Activated CD8-positive, alpha-beta memory T cell treated with anti-CD3 and anti-CD28 coated beads, Interleukin-2, amount 50 U/mL, for 1 hour (primary cell): ENCODE measurements around the gene SFT2D1.

ENCODE experiments used
- DNase-seq: peaks from one replicate; pipeline ENCODE4 v3.0.0-alpha.2; 2020; ENCODE audit errors: extremely low read depth

Gene SFT2D1

DNA sequence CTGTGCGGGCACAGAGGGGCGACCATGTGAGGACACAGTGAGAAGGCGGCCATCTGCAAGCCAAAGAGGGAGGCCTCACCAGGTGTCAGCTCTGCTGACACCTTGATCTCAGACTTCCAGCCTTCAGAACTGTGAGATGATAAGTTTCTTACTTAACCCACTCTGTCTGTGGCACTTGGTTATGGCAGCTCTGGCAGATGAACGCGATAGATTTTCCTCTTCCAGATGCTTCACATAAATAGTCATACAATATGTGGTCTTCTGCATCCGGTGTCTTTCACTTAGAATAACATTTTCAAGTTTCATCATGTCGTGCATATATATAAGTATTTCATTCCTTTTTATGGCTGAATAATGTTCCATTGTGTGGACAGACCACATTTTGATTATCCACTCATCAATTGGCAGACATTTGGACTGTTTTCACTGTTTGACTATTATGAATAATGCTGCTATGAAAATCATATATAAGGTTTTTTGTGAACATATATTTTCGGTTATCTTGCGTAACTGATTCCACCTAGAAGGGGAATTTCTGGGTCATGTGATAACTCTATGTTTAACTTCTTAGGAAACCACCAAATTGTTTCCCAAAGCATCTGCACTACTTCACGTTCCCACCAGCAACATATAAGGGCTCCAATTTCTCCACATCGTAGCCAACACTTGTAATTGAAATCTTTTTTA, 64.3 kb downstream of the SFT2D1 start:
- DNase-seq = no peak

- no peak for DNase-seq
Observed at GRCh38 chr6:166277018-166277417, 65.3 kb downstream of the SFT2D1 start.

- DNase-seq = peak; percentile 24
Observed at GRCh38 chr6:166275714-166276166, 66.6 kb downstream of the SFT2D1 start.

GRCh38 chr6:166274739-166275370, 67.5 kb downstream of the SFT2D1 start:
- DNase-seq = no peak

GRCh38 chr6:166274163-166274562, 68.2 kb downstream of the SFT2D1 start:
- DNase-seq = no peak

DNA sequence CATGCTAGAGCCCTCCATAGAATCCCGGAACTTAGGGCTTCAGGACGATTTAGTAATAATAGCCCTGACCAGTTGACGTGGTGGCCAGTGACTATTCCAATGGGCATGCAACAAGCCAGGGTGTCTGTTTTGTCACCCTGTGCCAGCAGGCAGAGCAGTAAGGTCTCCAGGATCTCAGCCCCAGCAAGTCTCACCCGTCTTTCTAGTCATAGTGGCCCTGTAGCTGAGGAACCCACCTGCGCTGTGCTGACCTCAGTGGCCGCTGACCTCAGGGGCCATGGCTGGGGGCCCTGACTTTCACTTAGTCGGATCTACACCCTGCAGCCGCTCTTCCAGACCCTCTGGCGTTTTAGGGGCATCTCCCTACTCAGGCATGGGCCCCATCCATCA, 71.0 kb downstream of the SFT2D1 start:
- DNase-seq = no peak

DNA sequence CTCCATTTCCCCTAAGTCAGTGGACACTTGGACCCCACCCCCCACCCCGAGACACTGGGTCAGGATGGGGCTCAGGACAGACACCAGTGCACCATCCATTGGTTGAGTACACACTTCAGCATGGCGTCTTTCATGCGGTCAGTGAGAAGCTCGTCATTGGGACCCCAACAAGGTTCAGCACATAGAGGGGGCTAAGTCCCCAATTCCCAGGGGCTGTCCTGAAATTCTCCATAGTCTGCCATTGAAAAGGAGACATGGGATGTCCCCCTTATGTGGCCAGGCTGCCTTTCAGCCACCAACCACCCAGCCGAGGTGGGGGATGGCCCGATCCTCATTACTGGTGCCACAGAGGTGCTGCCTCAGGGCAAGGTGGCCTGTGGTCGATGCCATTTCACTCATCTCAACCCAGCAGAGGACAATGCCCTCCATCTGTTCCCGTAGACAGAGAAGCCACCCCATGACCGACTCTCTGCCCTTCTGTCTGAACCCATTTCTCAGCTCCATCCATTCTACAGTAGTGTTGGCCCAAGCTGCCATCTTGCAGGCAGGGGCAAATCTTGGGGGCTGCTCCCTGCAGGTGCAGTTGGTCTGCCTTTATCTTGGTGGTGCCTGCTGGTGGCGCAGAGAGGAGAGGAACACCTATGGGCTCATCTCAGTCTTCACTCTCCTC, 71.5 kb downstream of the SFT2D1 start:
- no peak for DNase-seq
